Measurements from ENCODE around the gene SLC35F3. TPM values are rescaled to one million over a fixed set of nuclear protein-coding genes. Genes with fewer than 3 reads are reported as not detected.

Gene SLC35F3
- total RNA-seq, 3 donors from 2014 or later = 0.17 to 0.89 (median 0.20) TPM

DNA sequence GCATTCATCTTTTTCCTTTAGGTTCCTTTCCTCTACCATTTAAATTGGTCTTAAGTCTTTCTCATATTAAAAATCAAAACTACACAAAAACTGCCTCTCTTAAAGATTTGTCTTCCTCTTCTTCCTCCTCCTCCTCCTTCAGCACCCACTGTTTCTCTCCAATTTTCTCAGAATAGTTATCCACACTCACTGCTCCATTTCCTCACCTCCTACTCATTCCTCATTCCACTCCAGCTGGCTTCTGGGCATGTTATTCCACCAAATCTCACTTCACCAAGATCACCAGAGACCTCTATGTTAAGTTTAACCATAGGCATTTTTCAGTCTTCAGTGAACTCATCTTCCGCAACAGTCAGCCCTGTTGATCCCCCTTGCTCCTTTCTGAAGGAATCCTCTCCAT, 173.7 kb downstream of the SLC35F3 start:
- intact Hi-C loops (cut with DNase I, micrococcal nuclease) = no loop called here
- TF ChIP-seq, protein P1, sequence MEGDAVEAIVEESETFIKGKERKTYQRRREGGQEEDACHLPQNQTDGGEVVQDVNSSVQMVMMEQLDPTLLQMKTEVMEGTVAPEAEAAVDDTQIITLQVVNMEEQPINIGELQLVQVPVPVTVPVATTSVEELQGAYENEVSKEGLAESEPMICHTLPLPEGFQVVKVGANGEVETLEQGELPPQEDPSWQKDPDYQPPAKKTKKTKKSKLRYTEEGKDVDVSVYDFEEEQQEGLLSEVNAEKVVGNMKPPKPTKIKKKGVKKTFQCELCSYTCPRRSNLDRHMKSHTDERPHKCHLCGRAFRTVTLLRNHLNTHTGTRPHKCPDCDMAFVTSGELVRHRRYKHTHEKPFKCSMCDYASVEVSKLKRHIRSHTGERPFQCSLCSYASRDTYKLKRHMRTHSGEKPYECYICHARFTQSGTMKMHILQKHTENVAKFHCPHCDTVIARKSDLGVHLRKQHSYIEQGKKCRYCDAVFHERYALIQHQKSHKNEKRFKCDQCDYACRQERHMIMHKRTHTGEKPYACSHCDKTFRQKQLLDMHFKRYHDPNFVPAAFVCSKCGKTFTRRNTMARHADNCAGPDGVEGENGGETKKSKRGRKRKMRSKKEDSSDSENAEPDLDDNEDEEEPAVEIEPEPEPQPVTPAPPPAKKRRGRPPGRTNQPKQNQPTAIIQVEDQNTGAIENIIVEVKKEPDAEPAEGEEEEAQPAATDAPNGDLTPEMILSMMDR (IDR thresholded peaks at IDR 0.05) = no peak
- DNase-seq = no peak

DNA sequence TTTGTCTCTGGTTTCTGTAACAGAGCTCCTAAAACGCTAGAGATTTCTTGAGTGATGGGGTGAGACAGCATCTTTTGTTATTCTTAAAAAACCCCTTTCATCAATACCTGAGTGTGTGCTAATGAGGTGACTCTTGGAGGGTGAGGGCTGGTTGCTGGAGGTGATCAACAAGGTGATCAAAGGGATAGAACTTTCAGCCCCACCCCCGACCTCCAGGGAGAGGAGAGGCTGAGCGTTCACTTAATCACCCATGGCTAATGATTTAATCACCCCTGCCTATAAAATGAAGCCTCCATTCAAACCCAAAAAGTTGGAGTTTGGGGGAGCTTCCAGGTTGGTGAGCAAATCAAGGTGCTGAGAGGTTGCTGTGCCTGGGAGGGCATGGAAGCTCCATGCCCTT, 175.4 kb downstream of the SLC35F3 start:
- H3K9me3 ChIP-seq = no peaks in the 10 kb centered on the region
- DNase-seq (no peak), ATAC-seq (no peak)
- no peaks in the 10 kb centered on the region for H3K36me3 ChIP-seq (ENCODE audit: low read depth)
- no peak overlapping the region for H3K4me3 ChIP-seq
- H3K4me1 ChIP-seq (ENCODE audit: low read depth) = no peaks in the 10 kb centered on the region
- intact Hi-C loops (cut with DNase I, micrococcal nuclease) = no loop called here
- TF ChIP-seq, protein P1 (IDR thresholded peaks at IDR 0.05) = no peak

More for the DNA sequence above, 173.7 kb downstream of the SLC35F3 start:
- no peaks in the 10 kb centered on the region for H3K4me1 ChIP-seq (ENCODE audit: low read depth)
- H3K4me3 ChIP-seq = no peak overlapping the region
- H3K36me3 ChIP-seq (ENCODE audit: low read depth) = no peaks in the 10 kb centered on the region
- ATAC-seq = no peak
- no peaks in the 10 kb centered on the region for H3K9me3 ChIP-seq

DNA sequence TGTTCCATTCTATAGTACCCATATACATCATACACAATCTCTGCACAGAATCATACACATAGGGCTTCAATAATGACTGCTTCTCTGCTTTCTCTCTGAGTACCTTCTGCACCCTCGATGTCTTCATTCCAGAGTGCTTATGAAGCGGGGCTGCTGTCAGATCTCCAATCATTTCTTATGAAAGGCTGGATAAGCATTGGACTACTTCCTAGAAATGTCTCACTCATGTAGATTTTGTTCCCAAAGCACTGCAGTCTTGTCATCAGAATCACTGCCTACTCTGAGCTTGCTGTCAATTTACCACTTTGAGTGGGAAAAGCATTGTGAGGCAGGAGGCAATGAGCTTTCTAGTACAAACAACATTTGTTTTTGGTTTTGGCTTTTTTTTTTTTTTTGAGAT, 179.0 kb downstream of the SLC35F3 start:
- Histone ChIP-seq H3K9me3 (no peaks in the 10 kb centered on the region), H3K36me3 (ENCODE audit: low read depth) (no peaks in the 10 kb centered on the region), H3K4me3 (no peak overlapping the region), H3K4me1 (ENCODE audit: low read depth) (no peaks in the 10 kb centered on the region)
- no peak for DNase-seq
- TF ChIP-seq, protein P1 (IDR thresholded peaks at IDR 0.05) = no peak
- ATAC-seq = no peak
- intact Hi-C loops (cut with DNase I, micrococcal nuclease) = no loop called here

DNA sequence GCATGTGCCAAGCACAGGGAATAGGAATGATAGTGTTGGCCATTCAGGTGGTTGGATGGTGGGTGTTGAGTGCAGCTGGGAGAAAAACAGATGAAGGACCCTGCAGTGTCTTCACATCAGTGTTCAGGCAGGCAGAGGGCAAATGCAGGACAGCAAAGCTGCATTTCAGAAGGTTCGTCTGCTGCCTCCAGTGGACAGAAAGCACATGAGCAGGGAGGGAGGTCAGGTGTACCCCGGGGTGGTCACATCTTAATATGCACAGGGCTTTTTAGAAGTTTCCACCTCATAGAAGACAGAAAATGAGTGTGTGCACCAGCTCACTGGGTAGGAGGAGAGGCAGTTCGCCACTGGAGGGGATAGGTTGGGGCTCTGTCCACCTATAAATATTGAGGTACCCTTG, 184.9 kb downstream of the SLC35F3 start:
- H3K9me3 ChIP-seq = peaks cover 2% of the 10 kb centered on the region
- no peak for ATAC-seq
- intact Hi-C loops (cut with DNase I, micrococcal nuclease) = no loop called here

DNA sequence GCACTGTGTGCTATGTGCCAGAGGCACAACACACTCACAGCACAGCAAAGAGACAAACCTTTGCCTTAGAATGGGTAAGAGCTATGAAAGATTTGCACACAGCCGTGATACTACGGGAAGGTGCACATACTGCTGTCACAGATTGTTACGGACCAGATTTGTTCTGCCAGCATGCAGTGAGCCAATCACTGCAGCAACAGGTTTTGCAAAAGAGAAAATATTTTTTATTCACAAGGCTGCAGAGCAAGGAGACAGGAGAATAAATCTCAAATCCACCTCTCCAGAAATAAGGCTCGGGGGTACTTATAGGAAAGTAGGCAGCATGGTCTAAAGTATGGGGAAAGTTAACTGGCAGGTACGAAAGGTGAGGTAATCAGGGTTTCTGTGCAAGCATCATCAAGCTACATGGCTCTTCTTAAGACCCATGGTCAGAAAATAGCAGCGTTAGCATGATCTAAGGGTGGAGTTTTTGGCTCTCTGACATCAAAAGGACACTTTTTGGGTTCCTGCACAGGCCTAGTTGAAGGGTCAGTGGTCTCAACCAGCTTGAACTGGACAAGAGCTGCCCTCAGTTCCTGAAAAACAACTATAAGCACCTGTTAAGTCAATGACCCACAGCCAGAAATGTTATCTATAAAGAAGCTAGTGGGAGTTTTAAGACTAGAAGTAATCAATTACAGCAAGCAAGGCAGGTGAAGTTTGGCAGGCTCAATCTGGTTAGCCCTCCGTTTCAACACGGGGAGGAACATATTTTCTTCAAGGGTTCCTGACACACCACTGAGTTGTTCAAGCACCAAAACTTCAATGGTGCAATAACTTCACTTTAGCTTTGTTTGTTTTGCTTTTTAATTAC, 186.0 kb downstream of the SLC35F3 start:
- Histone ChIP-seq H3K36me3 (ENCODE audit: low read depth) (no peaks in the 10 kb centered on the region), H3K4me1 (ENCODE audit: low read depth) (no peaks in the 10 kb centered on the region), H3K4me3 (no peak overlapping the region), H3K9me3 (peaks cover 2% of the 10 kb centered on the region)
- TF ChIP-seq, protein P1 (IDR thresholded peaks at IDR 0.05) = no peak
- ATAC-seq = no peak
- DNase-seq = no peak
- intact Hi-C loops (cut with DNase I, micrococcal nuclease) = no loop called here

More for the DNA sequence above, 184.9 kb downstream of the SLC35F3 start:
- H3K4me3 ChIP-seq = no peak overlapping the region
- DNase-seq = no peak
- no peaks in the 10 kb centered on the region for H3K36me3 ChIP-seq (ENCODE audit: low read depth)
- no peaks in the 10 kb centered on the region for H3K4me1 ChIP-seq (ENCODE audit: low read depth)
- TF ChIP-seq, protein P1 (IDR thresholded peaks at IDR 0.05) = no peak
